ENCODE measurements around the gene TTL. TPM values are rescaled to one million over a fixed set of nuclear protein-coding genes. Genes with fewer than 3 reads are reported as not detected.
A peak's percentile ranks its signal among the peaks of the same experiment; 100 is the strongest.

TTL gene
- polyA plus RNA-seq, 1 of the 3 experiments (the other 2 are of a cell fraction): 15.4 TPM

DNA sequence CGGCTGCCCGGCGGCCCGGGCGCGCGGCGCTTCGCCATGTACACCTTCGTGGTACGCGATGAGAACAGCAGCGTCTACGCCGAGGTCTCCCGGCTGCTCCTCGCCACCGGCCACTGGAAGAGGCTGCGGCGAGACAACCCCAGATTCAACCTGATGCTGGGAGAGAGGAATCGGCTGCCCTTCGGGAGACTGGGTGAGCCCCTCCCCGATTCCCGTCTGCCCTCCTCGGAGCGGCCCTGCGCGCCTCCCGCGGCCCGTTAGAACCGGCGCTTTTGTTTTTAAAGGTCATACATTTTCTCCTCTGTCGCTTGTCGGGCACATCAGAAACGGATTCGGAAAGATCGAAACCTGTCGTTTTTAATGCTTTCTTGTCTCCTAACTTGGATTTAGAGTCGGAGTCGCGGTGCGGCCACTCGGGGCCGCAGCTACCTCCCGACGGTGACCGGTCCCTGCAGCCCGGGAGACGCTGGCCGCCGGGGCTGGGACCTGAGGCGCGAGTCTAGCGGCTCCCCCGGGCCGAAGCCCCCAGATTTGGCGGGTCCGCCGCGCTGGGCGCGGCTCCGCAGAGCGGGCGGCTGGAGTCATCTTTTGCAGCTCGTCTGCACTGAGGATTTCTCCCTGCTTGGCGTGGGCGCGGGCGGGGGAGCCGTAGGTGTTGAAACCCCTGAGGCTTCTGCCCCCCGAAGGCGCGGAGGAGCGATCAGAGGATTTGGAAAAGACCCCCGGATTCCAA lies 519 bp downstream of the TTL start:
- POLR2A ChIA-PET: interaction anchor here (0.9 kb wide), 1 partner anchor 10 kb away, joined by 3 read pairs; no protein-coding TSS in a partner anchor
- H3K27ac ChIP-seq (ENCODE audit: low read depth in 2 of 2, low read length in 1 of 2): peak overlapping the region; percentile 88 to 90
- peak; percentile 77 for DNase-seq

DNA sequence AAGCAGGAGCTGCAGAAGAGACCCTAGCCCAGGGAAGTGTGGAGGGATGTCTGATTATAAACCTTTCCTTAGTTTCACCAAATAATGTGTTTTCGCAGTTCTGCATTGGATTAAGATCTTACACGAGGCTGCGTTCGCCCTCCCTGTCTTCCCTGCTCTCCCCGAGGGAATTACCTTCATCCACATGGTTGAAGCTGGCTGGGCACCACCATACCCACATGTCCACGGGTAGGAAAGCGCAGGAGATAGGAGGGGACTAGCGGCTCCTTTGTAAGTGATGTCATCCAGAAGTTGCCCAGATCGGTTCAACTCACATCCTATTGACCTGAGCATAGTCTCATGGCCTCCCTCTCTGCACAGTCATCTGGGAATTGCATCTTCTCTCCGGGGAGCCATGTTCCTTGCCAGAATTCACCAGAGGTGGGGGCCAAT lies 1.1 kb downstream of the TTL start:
- Histone ChIP-seq H3K27ac (ENCODE audit: low read depth in 2 of 2, low read length in 1 of 2) (peak overlapping the region; percentile 88 to 90), H3K27me3 (ENCODE audit: insufficient read depth) (no peaks in the 10 kb centered on the region), H3K79me2 (ENCODE audit: insufficient read depth) (peaks cover 58% of the 10 kb centered on the region), H3K9ac (peak overlapping the region; percentile 94), H2AFZ (ENCODE audit: low read depth) (peak overlapping the region; percentile 87), H3K4me3 (ENCODE audit: low read depth in 2 of 2, low read length in 1 of 2) (peak overlapping the region; percentile 89 to 99), H3K9me2 (no peaks in the 10 kb centered on the region), H3K36me3 (replicated peaks in 1 of 2; ENCODE audit: control insufficient read depth in 1 of 2, insufficient read depth in 2 of 2, low read length in 1 of 2) (peaks cover 15 to 16% of the 10 kb centered on the region in 2 experiments), H3F3A (replicated peaks; ENCODE audit: insufficient read depth) (peaks cover 30% of the 10 kb centered on the region), H3K4me2 (peak overlapping the region; percentile 91), H3K9me3 (no peaks in the 10 kb centered on the region), H4K20me1 (ENCODE audit: insufficient read depth) (peaks cover 9% of the 10 kb centered on the region; the same call in 1 of the 2 replicates), H3K4me1 (ENCODE audit: control insufficient read depth in 1 of 2, insufficient read depth in 2 of 2, low read depth in 1 of 2, low read length in 1 of 2) (peaks cover 13 to 17% of the 10 kb centered on the region in 2 experiments; a peak in 3 of 4 replicates)
- TF ChIP-seq FOSL2 (IDR thresholded peaks at IDR 0.05; ENCODE audit: borderline replicate concordance, low read depth) (no peak), YY1 (IDR thresholded peaks at IDR 0.05; ENCODE audit: low read depth) (peak; percentile 39; the same call in 1 of the 2 replicates), ELF1 (IDR thresholded peaks at IDR 0.05) (no peak), RCOR1 (IDR thresholded peaks at IDR 0.05; ENCODE audit: low read length) (peak; percentile 9; the same call in 1 of the 2 replicates), JUND (IDR thresholded peaks at IDR 0.05) (no peak), MXI1 (IDR thresholded peaks at IDR 0.05; ENCODE audit: low read depth, low read length) (peak; percentile 99), GATA2 (CRISPR knock-in tag; IDR thresholded peaks at IDR 0.05) (no peak), SIN3A (IDR thresholded peaks at IDR 0.05; ENCODE audit: borderline replicate concordance, low read depth, low read length) (peak; percentile 83; the same call in 1 of the 2 replicates)
- TF ChIP-seq, protein P1, sequence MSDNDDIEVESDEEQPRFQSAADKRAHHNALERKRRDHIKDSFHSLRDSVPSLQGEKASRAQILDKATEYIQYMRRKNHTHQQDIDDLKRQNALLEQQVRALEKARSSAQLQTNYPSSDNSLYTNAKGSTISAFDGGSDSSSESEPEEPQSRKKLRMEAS (IDR thresholded peaks at IDR 0.05; ENCODE audit: low read depth): peak; percentile 95
- TF ChIP-seq, protein P2, sequence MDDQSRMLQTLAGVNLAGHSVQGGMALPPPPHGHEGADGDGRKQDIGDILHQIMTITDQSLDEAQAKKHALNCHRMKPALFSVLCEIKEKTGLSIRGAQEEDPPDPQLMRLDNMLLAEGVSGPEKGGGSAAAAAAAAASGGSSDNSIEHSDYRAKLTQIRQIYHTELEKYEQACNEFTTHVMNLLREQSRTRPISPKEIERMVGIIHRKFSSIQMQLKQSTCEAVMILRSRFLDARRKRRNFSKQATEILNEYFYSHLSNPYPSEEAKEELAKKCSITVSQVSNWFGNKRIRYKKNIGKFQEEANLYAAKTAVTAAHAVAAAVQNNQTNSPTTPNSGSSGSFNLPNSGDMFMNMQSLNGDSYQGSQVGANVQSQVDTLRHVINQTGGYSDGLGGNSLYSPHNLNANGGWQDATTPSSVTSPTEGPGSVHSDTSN (IDR thresholded peaks at IDR 0.05): no peak
- ChIA-PET CTCF (interaction anchor here (0.6 to 1.5 kb wide), 5 partner anchors 8 to 100 kb away, joined by 3 to 6 read pairs (median 3); no protein-coding TSS in a partner anchor), POLR2A (interaction anchor here (0.9 kb wide), 1 partner anchor 9 kb away, joined by 3 read pairs; no protein-coding TSS in a partner anchor)
- WGBS (ENCODE audit: low lambda C conversion rate): 2% methylated on average over 10 of the region's 10 CpGs
- peak; percentile 80 for DNase-seq

More for the DNA sequence above, 519 bp downstream of the TTL start:
- H3K79me2 ChIP-seq (ENCODE audit: insufficient read depth): peaks cover 52% of the 10 kb centered on the region
- TF ChIP-seq GATA2 (CRISPR knock-in tag; IDR thresholded peaks at IDR 0.05) (no peak), TAF1 (IDR thresholded peaks at IDR 0.05; ENCODE audit: borderline replicate concordance, low read depth, low read length) (0 out of 2 replicates have a peak, but pooled peaks have one; percentile 6), ELF1 (IDR thresholded peaks at IDR 0.05) (no peak)
- peaks cover 13 to 17% of the 10 kb centered on the region in 2 experiments; a peak in 3 of 4 replicates for H3K4me1 ChIP-seq (ENCODE audit: control insufficient read depth in 1 of 2, insufficient read depth in 2 of 2, low read depth in 1 of 2, low read length in 1 of 2)
- H3K4me2 ChIP-seq: peak overlapping the region; percentile 91
- H3K9ac ChIP-seq: peak overlapping the region; percentile 94
- H3K4me3 ChIP-seq (ENCODE audit: low read depth in 2 of 2, low read length in 1 of 2): peak overlapping the region; percentile 89 to 99
- WGBS (ENCODE audit: low lambda C conversion rate): under 1% methylated on average over 41 of the region's 77 CpGs
- H3K9me2 ChIP-seq: no peaks in the 10 kb centered on the region
- CTCF ChIA-PET: interaction anchor here (1.1 to 1.5 kb wide), 4 partner anchors 9 to 101 kb away, joined by 3 to 6 read pairs (median 4); no protein-coding TSS in a partner anchor
- peaks cover 6% of the 10 kb centered on the region; the same call in 1 of the 2 replicates for H4K20me1 ChIP-seq (ENCODE audit: insufficient read depth)
- no peaks in the 10 kb centered on the region for H3K9me3 ChIP-seq
- H3F3A ChIP-seq (replicated peaks; ENCODE audit: insufficient read depth): peaks cover 30% of the 10 kb centered on the region
- H3K36me3 ChIP-seq (replicated peaks in 1 of 2; ENCODE audit: control insufficient read depth in 1 of 2, insufficient read depth in 2 of 2, low read length in 1 of 2): peaks cover 12 to 16% of the 10 kb centered on the region in 2 experiments
- H3K27me3 ChIP-seq (ENCODE audit: insufficient read depth): no peaks in the 10 kb centered on the region
- peak overlapping the region; percentile 87 for H2AFZ ChIP-seq (ENCODE audit: low read depth)

Data from SK-N-SH (cell line).